ENCODE measurements around the gene ENTPD1.

ENTPD1 gene

GRCh38 chr10:95833042-95833610 lies 77.2 kb downstream of the ENTPD1 start:
- Histone ChIP-seq H2AFZ (ENCODE audit: low read depth, low read length, severe bottlenecking) (peak overlapping the region; percentile 21), H3K9me3 (ENCODE audit: insufficient read depth, low read length) (no peaks in the 10 kb centered on the region), H3K79me2 (ENCODE audit: insufficient read depth, low read length) (no peaks in the 10 kb centered on the region), H3K27me3 (ENCODE audit: low read length) (no peaks in the 10 kb centered on the region), H3K9ac (ENCODE audit: low read length) (peak overlapping the region; percentile 52), H3K4me3 (ENCODE audit: insufficient read depth, low read length, poor library complexity, severe bottlenecking) (no peak overlapping the region), H4K20me1 (ENCODE audit: low read depth, low read length) (no peaks in the 10 kb centered on the region), H3K4me2 (ENCODE audit: low read depth, low read length, poor library complexity, severe bottlenecking) (peak overlapping the region; percentile 60), H3K9me2 (replicated peaks; ENCODE audit: insufficient read depth, low read length) (no peaks in the 10 kb centered on the region), H3K27ac (ENCODE audit: low read depth, low read length) (peak overlapping the region; percentile 90), H3F3A (ENCODE audit: insufficient read depth) (peaks cover 40% of the 10 kb centered on the region), H3K36me3 (ENCODE audit: low read length) (no peaks in the 10 kb centered on the region)
- no peak for TF ChIP-seq EZH2phosphoT487 (conservative IDR thresholded peaks at IDR 0.05; ENCODE audit: low read length)
- TF ChIP-seq, protein P1, sequence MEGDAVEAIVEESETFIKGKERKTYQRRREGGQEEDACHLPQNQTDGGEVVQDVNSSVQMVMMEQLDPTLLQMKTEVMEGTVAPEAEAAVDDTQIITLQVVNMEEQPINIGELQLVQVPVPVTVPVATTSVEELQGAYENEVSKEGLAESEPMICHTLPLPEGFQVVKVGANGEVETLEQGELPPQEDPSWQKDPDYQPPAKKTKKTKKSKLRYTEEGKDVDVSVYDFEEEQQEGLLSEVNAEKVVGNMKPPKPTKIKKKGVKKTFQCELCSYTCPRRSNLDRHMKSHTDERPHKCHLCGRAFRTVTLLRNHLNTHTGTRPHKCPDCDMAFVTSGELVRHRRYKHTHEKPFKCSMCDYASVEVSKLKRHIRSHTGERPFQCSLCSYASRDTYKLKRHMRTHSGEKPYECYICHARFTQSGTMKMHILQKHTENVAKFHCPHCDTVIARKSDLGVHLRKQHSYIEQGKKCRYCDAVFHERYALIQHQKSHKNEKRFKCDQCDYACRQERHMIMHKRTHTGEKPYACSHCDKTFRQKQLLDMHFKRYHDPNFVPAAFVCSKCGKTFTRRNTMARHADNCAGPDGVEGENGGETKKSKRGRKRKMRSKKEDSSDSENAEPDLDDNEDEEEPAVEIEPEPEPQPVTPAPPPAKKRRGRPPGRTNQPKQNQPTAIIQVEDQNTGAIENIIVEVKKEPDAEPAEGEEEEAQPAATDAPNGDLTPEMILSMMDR (IDR thresholded peaks at IDR 0.05; ENCODE audit: insufficient read depth, low read length, poor library complexity, severe bottlenecking), result no peak

- Histone ChIP-seq H3F3A (ENCODE audit: insufficient read depth) (peaks cover 53% of the 10 kb centered on the region), H3K27me3 (ENCODE audit: low read length) (no peaks in the 10 kb centered on the region), H3K27ac (ENCODE audit: low read depth, low read length) (peak overlapping the region; percentile 90), H3K36me3 (ENCODE audit: low read length) (no peaks in the 10 kb centered on the region), H3K4me3 (ENCODE audit: insufficient read depth, low read length, poor library complexity, severe bottlenecking) (no peak overlapping the region), H4K20me1 (ENCODE audit: low read depth, low read length) (no peaks in the 10 kb centered on the region), H3K4me2 (ENCODE audit: low read depth, low read length, poor library complexity, severe bottlenecking) (no peak overlapping the region), H3K79me2 (ENCODE audit: insufficient read depth, low read length) (no peaks in the 10 kb centered on the region), H3K9me3 (ENCODE audit: insufficient read depth, low read length) (no peaks in the 10 kb centered on the region), H3K9ac (ENCODE audit: low read length) (no peak overlapping the region), H3K9me2 (replicated peaks; ENCODE audit: insufficient read depth, low read length) (no peaks in the 10 kb centered on the region), H2AFZ (ENCODE audit: low read depth, low read length, severe bottlenecking) (no peak overlapping the region)
- TF ChIP-seq, protein P1 (IDR thresholded peaks at IDR 0.05; ENCODE audit: insufficient read depth, low read length, poor library complexity, severe bottlenecking), result no peak
- TF ChIP-seq EZH2phosphoT487 (conservative IDR thresholded peaks at IDR 0.05; ENCODE audit: low read length), result no peak
Observed at GRCh38 chr10:95834406-95834805, 78.4 kb downstream of the ENTPD1 start.

DNA sequence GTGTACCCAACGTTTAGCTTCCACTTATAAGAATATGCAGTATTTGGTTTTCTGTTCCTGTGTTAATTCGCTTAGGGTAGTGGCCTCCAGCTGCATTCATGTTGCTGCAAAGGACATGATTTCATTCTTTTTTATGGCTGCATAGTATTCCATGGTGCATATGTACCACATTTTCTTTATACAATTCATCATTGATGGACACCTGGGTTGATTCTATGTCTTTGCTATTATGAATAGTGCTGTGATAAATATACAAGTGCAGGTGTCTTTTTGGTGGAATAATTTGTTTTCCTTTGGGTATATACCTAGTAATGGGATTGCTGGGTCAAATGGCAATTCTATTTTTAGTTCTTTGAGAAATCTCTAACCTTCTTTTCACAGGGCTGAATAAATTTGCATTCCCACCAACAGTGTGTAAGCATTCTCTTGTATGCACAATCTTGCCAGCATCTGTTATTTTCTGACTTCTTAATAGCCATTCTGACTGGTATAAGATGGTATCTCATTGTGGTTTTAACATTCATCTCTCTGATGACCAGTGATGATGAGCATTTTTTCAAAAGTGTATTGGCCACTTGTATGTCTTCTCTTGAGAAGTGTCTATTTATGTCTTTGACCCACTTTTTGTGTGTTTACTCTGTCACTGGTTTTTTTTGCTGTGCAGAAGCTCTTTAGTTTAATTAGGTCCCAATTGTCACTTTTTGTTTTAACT lies 79.3 kb downstream of the ENTPD1 start:
- H3K4me3 ChIP-seq (ENCODE audit: insufficient read depth, low read length, poor library complexity, severe bottlenecking), result no peak overlapping the region
- no peaks in the 10 kb centered on the region for H3K9me3 ChIP-seq (ENCODE audit: insufficient read depth, low read length)
- H3K27me3 ChIP-seq (ENCODE audit: low read length), result no peaks in the 10 kb centered on the region
- H3K4me2 ChIP-seq (ENCODE audit: low read depth, low read length, poor library complexity, severe bottlenecking), result no peak overlapping the region
- peaks cover 62% of the 10 kb centered on the region for H3F3A ChIP-seq (ENCODE audit: insufficient read depth)
- H3K9ac ChIP-seq (ENCODE audit: low read length), result no peak overlapping the region
- H3K79me2 ChIP-seq (ENCODE audit: insufficient read depth, low read length), result no peaks in the 10 kb centered on the region
- H3K36me3 ChIP-seq (ENCODE audit: low read length), result no peaks in the 10 kb centered on the region
- H4K20me1 ChIP-seq (ENCODE audit: low read depth, low read length), result no peaks in the 10 kb centered on the region
- H2AFZ ChIP-seq (ENCODE audit: low read depth, low read length, severe bottlenecking), result no peak overlapping the region
- TF ChIP-seq EZH2phosphoT487 (conservative IDR thresholded peaks at IDR 0.05; ENCODE audit: low read length), result no peak
- TF ChIP-seq, protein P1 (IDR thresholded peaks at IDR 0.05; ENCODE audit: insufficient read depth, low read length, poor library complexity, severe bottlenecking), result no peak
- no peaks in the 10 kb centered on the region for H3K9me2 ChIP-seq (replicated peaks; ENCODE audit: insufficient read depth, low read length)
- H3K27ac ChIP-seq (ENCODE audit: low read depth, low read length), result peak overlapping the region; percentile 96

Data from SU-DHL-6 (cell line).